OCI-LY3 (cell line): Measurements from ENCODE around the gene AIFM1.

Experiments used
- CTCF ChIP-seq: fragments of 200-600, 300-600 bp; sonication (generic); IDR thresholded peaks from 2 replicates; pipeline ENCODE4 v1.5.1; 2014; ENCODE audit warnings: antibody characterized with exemption, low read length, low read depth
- EZH2phosphoT487 ChIP-seq: fragments of 200-600 bp; shearing (Covaris generic); IDR thresholded peaks from 2 replicates; pipeline ENCODE4 v1.6.1; 2018; ENCODE audit warnings: antibody characterized with exemption, mixed run types, low read depth

- no peak for TF ChIP-seq CTCF
- no peak for TF ChIP-seq EZH2phosphoT487
Measured at GRCh38 chrX:130120321-130120731, 45.3 kb downstream of the AIFM1 start.
